Measurements from ENCODE around the gene PPP2CA. TPM values are rescaled to one million over a fixed set of nuclear protein-coding genes. Genes with fewer than 3 reads are reported as not detected.

Gene PPP2CA
- total RNA-seq, 1 experiment from 2014 or later = 178 TPM

GRCh38 chr5:134153657-134154056 lies 72.2 kb downstream of the PPP2CA start:
- Mint-ChIP-seq H3K27me3 (ENCODE audit: low read depth) (no peaks in the 10 kb centered on the region), H3K36me3 (peaks cover 46% of the 10 kb centered on the region)
- CTCF ChIA-PET = interaction anchor here (1.2 to 3.5 kb wide), 3 partner anchors 13 to 127 kb away, joined by 3 to 16 read pairs (median 9); no protein-coding TSS in a partner anchor

GRCh38 chr5:134153241-134153640 lies 72.6 kb downstream of the PPP2CA start:
- no peaks in the 10 kb centered on the region for H3K4me1 Mint-ChIP-seq
- H3K36me3 Mint-ChIP-seq = peaks cover 43% of the 10 kb centered on the region
- no peaks in the 10 kb centered on the region for H3K27me3 Mint-ChIP-seq (ENCODE audit: low read depth)
- ATAC-seq = no peak
- H3K9me3 Mint-ChIP-seq = no peaks in the 10 kb centered on the region
- POLR2A ChIA-PET = interaction anchor here (1.5 kb wide), 1 partner anchor 23 kb away, joined by 3 read pairs; no protein-coding TSS in a partner anchor
- CTCF ChIA-PET = interaction anchor here (0.6 to 3.5 kb wide), 4 partner anchors 12 to 1075 kb away, joined by 3 to 16 read pairs (median 6); no protein-coding TSS in a partner anchor
- H3K4me3 Mint-ChIP-seq = no peak overlapping the region
- no peak for DNase-seq (ENCODE audit: low spot score)
- no peak overlapping the region for H3K27ac Mint-ChIP-seq
- TF ChIP-seq IRF2 (CRISPR knock-in tag; IDR thresholded peaks at IDR 0.05; ENCODE audit: borderline replicate concordance, low read depth) (no peak), CBFB (CRISPR knock-in tag; IDR thresholded peaks at IDR 0.05; ENCODE audit: low read depth) (no peak), NR3C1 (CRISPR knock-in tag; conservative IDR thresholded peaks at IDR 0.05; ENCODE audit: low read depth) (no peak), HMGA2 (CRISPR knock-in tag; IDR thresholded peaks at IDR 0.05) (no peak), MYBL2 (CRISPR knock-in tag; IDR thresholded peaks at IDR 0.05) (no peak), FOXP4 (CRISPR knock-in tag; IDR thresholded peaks at IDR 0.05) (no peak), CTCF (IDR thresholded peaks at IDR 0.05) (no peak), ZNF512 (CRISPR knock-in tag; IDR thresholded peaks at IDR 0.05; ENCODE audit: borderline replicate concordance) (no peak), JAZF1 (CRISPR knock-in tag; IDR thresholded peaks at IDR 0.05) (no peak), NFATC4 (CRISPR knock-in tag; IDR thresholded peaks at IDR 0.05) (no peak)

More at GRCh38 chr5:134153657-134154056, 72.2 kb downstream of the PPP2CA start:
- Mint-ChIP-seq H3K9me3 (no peaks in the 10 kb centered on the region), H3K4me1 (no peaks in the 10 kb centered on the region), H3K4me3 (no peak overlapping the region), H3K27ac (no peak overlapping the region)
- TF ChIP-seq USF1 (CRISPR knock-in tag; IDR thresholded peaks at IDR 0.05) = no peak
- no peak for TF ChIP-seq TP53 (CRISPR knock-in tag; IDR thresholded peaks at IDR 0.05)
- TF ChIP-seq TEAD1 (CRISPR knock-in tag; IDR thresholded peaks at IDR 0.05) = no peak
- TF ChIP-seq TCF7 (CRISPR knock-in tag; IDR thresholded peaks at IDR 0.05; ENCODE audit: low read depth) = no peak
- TF ChIP-seq RORB (CRISPR knock-in tag; IDR thresholded peaks at IDR 0.05) = no peak
- no peak for TF ChIP-seq NFYB (CRISPR knock-in tag; conservative IDR thresholded peaks at IDR 0.05; ENCODE audit: low read depth)
- no peak for TF ChIP-seq USF2 (CRISPR knock-in tag; IDR thresholded peaks at IDR 0.05)
- no peak for TF ChIP-seq SMAD4 (CRISPR knock-in tag; IDR thresholded peaks at IDR 0.05)
- no peak for TF ChIP-seq KAT7 (CRISPR knock-in tag; IDR thresholded peaks at IDR 0.05; ENCODE audit: borderline replicate concordance)
- TF ChIP-seq OVOL2 (CRISPR knock-in tag; IDR thresholded peaks at IDR 0.05; ENCODE audit: borderline replicate concordance) = no peak
- TF ChIP-seq PRDM15 (CRISPR knock-in tag; IDR thresholded peaks at IDR 0.05) = no peak
- TF ChIP-seq MXD4 (CRISPR knock-in tag; IDR thresholded peaks at IDR 0.05; ENCODE audit: borderline replicate concordance) = no peak
- TF ChIP-seq GRHL2 (CRISPR knock-in tag; IDR thresholded peaks at IDR 0.05; ENCODE audit: insufficient replicate concordance, severe bottlenecking) = no peak
- TF ChIP-seq SP1 (CRISPR knock-in tag; conservative IDR thresholded peaks at IDR 0.05) = no peak
- no peak for TF ChIP-seq ZNF317 (CRISPR knock-in tag; IDR thresholded peaks at IDR 0.05; ENCODE audit: borderline replicate concordance, low read depth)
- POLR2A ChIA-PET = interaction anchor here (1.5 kb wide), 1 partner anchor 23 kb away, joined by 3 read pairs; no protein-coding TSS in a partner anchor
- DNase-seq (ENCODE audit: low spot score) (no peak), ATAC-seq (no peak)

Measured in WTC11 (cell line).